GM12878 (cell line): ENCODE data around the gene ETV4. TPM values are rescaled to one million over a fixed set of nuclear protein-coding genes. Genes with fewer than 3 reads are reported as not detected.
A peak's percentile ranks its signal among the peaks of the same experiment; 100 is the strongest.

ENCODE experiments used
- ATAC-seq: fragments of 200-7000 bp; cut with Tn5 transposase; 3 replicates; pipeline ENCODE4 v1.9.1; 2020; ENCODE audit warnings: mild to moderate bottlenecking, moderate library complexity
- BruUV-seq: library from RNA; stranded (reverse); fragments of 400-500 nt; replicated peaks from 2 replicates; lab custom pipeline; 2021; lab: Mats Ljungman, UMichigan
- CTCF ChIA-PET: fragments of 300-600 bp; sonication (Branson Sonifier 250); formaldehyde crosslinking; extraction: SDS; loops from one replicate; lab custom pipeline; 2021; ENCODE audit warnings: inconsistent platforms; lab: Yijun Ruan, JAX
- POLR2A ChIA-PET: fragments of 350-600 bp; formaldehyde crosslinking; extraction: SDS; loops from one replicate; lab custom pipeline; 2021; ENCODE audit warnings: inconsistent platforms; lab: Charles Lee
- RAD21 ChIA-PET: fragments of 300-600 bp; sonication (Branson Sonifier 250); formaldehyde crosslinking; loops from one replicate; lab custom pipeline; 2023; ENCODE audit warnings: antibody characterized with exemption; ENCODE audit not compliant: unreplicated experiment; lab: Charles Lee
- SMC1A ChIA-PET: fragments of 300-600 bp; sonication (Branson Sonifier 250); formaldehyde crosslinking; loops from one replicate; lab custom pipeline; 2023; ENCODE audit not compliant: unreplicated experiment, uncharacterized antibody; lab: Charles Lee
- DNase-seq: peaks from one replicate; pipeline ENCODE4 v3.0.0-alpha.2; 2011; ENCODE audit warnings: low read depth, low spot score
- FAIRE-seq: peaks from 3 replicates; lab custom pipeline; 2011; peaks lifted over from hg19 to GRCh38; lab: Jason Lieb, UNC
- H2AFZ ChIP-seq: 2 replicates; pipeline ENCODE4 v1.6.0; 2011; ENCODE audit warnings: low read depth, low read length, control low read depth; ENCODE audit not compliant: control insufficient read depth
- H3K27ac ChIP-seq: 2 replicates; pipeline ENCODE4 v1.5.1; 2011; ENCODE audit warnings: control low read depth; ENCODE audit not compliant: control insufficient read depth, insufficient read depth
- H3K27me3 ChIP-seq, 2 experiments: replicated peaks in 1 of 2; 2 replicates each; pipeline versions ENCODE4 v1.6.0 to v1.6.1; 2011; ENCODE audit warnings: low read length in 1 of 2; ENCODE audit not compliant: control insufficient read depth in 2 of 2, insufficient read depth in 2 of 2
- H3K36me3 ChIP-seq, 2 experiments: 2 replicates each; pipeline ENCODE4 v1.5.1; 2011; ENCODE audit warnings: low read length in 1 of 2; ENCODE audit not compliant: control insufficient read depth in 2 of 2, insufficient read depth in 2 of 2
- H3K4me1 ChIP-seq: 2 replicates; pipeline ENCODE4 v1.6.1; 2011; ENCODE audit warnings: mild to moderate bottlenecking, low read length, moderate library complexity, mixed read lengths; ENCODE audit not compliant: control insufficient read depth, insufficient read depth
- H3K4me2 ChIP-seq: 2 replicates; pipeline ENCODE4 v1.6.0; 2011; ENCODE audit warnings: control low read depth; ENCODE audit not compliant: control insufficient read depth, insufficient read depth
- H3K4me3 ChIP-seq: fragments of 200-600 bp; sonication (generic); 2 replicates; pipeline ENCODE4 v1.5.1; 2016
- H3K79me2 ChIP-seq: 2 replicates; pipeline ENCODE4 v1.6.0; 2011; ENCODE audit warnings: low read length; ENCODE audit not compliant: control insufficient read depth, insufficient read depth
- H3K9ac ChIP-seq: 2 replicates; pipeline ENCODE4 v1.8.0; 2011; ENCODE audit warnings: low read length, control low read depth, mixed read lengths; ENCODE audit not compliant: control insufficient read depth, insufficient read depth
- H3K9me3 ChIP-seq: replicated peaks from 3 replicates; pipeline ENCODE4 v1.5.1; 2011; ENCODE audit warnings: mild to moderate bottlenecking, low read length; ENCODE audit not compliant: control insufficient read depth, insufficient read depth
- H4K20me1 ChIP-seq: 2 replicates; pipeline ENCODE4 v1.6.0; 2011; ENCODE audit not compliant: control insufficient read depth, insufficient read depth
- BMI1 ChIP-seq: fragments of 450-650 bp; IDR thresholded peaks from 2 replicates; pipeline ENCODE4 v1.6.1; 2016; ENCODE audit warnings: mild to moderate bottlenecking, moderate library complexity, borderline replicate concordance
- CEBPZ ChIP-seq: fragments of 150-350 bp; IDR thresholded peaks from 2 replicates; pipeline ENCODE4 v1.6.1; 2016; ENCODE audit warnings: low read depth, low read length
- MYB ChIP-seq: fragments of 150-350 bp; IDR thresholded peaks from 2 replicates; pipeline ENCODE4 v1.6.1; 2014; ENCODE audit warnings: mild to moderate bottlenecking, low read depth, low read length, borderline replicate concordance
- ZNF24 ChIP-seq: fragments of 450-650 bp; IDR thresholded peaks from 2 replicates; pipeline ENCODE4 v1.6.1; 2017; ENCODE audit warnings: antibody characterized with exemption, mild to moderate bottlenecking
- WGBS: methylation state at CpG from one replicate; pipeline ENCODE4 v1.1.6; 2016; ENCODE audit warnings: low lambda C conversion rate; ENCODE audit not compliant: insufficient replicate concordance, insufficient coverage; ENCODE audit errors: missing lambda C conversion rate; 5-methylcytosine and 5-hydroxymethylcytosine counted together
- in situ Hi-C: fragments of 300-500 bp; cut with MboI; formaldehyde crosslinking; loops from 9 replicates; pipeline ENCODE4 v1.14.3; 2018; ENCODE audit warnings: mixed read lengths
- intact Hi-C: fragments of 100-400 bp; cut with micrococcal nuclease; formaldehyde crosslinking; loops from one replicate; pipeline ENCODE4 v1.14.2; 2022; ENCODE audit not compliant: unreplicated experiment
- polyA plus RNA-seq, 11 experiments: library from polyadenylated mRNA; depleted of rRNA in 4 of 11; unstranded in 6 of 11; stranded (reverse) in 5 of 11; fragments of >200 nt; fragmentation: Nextera tagmentation in 4 of 11; fragmentation: Illumina TruSeq in 1 of 11; extraction: Ambion mirVana in 4 of 11; extraction: Trizol in 1 of 11; gene quantifications; 1 replicate in 1 of 11; 2 replicates in 10 of 11; pipeline versions ENCODE4 v1.2.1 to v1.2.3, GENCODE V29; 2011 to 2016; ENCODE audit warnings: inconsistent platforms in 2 of 11, missing spikeins in 2 of 11, low read depth in 1 of 11
- total RNA-seq, 4 experiments: library from RNA; depleted of rRNA in 3 of 4; stranded (reverse); fragments of >200 nt in 3 of 4; fragmentation: Illumina TruSeq in 1 of 4; extraction: Trizol in 1 of 4; gene quantifications; 2 replicates each; pipeline versions ENCODE4 v1.2.1 to v1.2.3, GENCODE V29; 2013 to 2021
- TF ChIP-seq, protein P1 (sequence below), 3 experiments: IDR thresholded peaks in 2 of 3; conservative IDR thresholded peaks in 1 of 3; 2 replicates each; pipeline ENCODE4 v1.5.1; 2011; ENCODE audit warnings: low read depth in 3 of 3, low read length in 3 of 3, mild to moderate bottlenecking in 3 of 3, control low read depth in 2 of 3, moderate library complexity in 2 of 3, inconsistent platforms in 1 of 3, mixed read lengths in 1 of 3; ENCODE audit not compliant: control insufficient read depth in 2 of 3, insufficient read depth in 1 of 3; ENCODE audit errors: extremely low read depth in 1 of 3

The ETV4 gene
- total and polyA plus RNA-seq, 10 of the 15 experiments (the other 5 are each of a cell fraction or from before 2014, with no cell fraction given): 0.19 to 14.5 (median 1.8) TPM

- H3K4me2 ChIP-seq: peak overlapping the region; percentile 75; the same call in 1 of the 2 replicates
- intact Hi-C loops (no loop called here), in situ Hi-C loops (no loop called here)
- H3K79me2 ChIP-seq: no peaks in the 10 kb centered on the region
- DNase-seq (no peak), FAIRE-seq (no peak), ATAC-seq (peak; percentile 60)
- RAD21 ChIA-PET: interaction anchor here (0.6 to 3.1 kb wide), 3 partner anchors 31 to 801 kb away, joined by 3 to 19 read pairs (median 4); no protein-coding TSS in a partner anchor
- H3K27ac ChIP-seq: no peak overlapping the region
- H3K27me3 ChIP-seq: peaks cover 0 to 4% of the 10 kb centered on the region in 2 experiments; a peak in 2 of 4 replicates
- no TSS peak for BruUV-seq
- WGBS: 3% methylated on average over 8 of the region's 21 CpGs
- H3K36me3 ChIP-seq: no peaks in the 10 kb centered on the region
- H3K4me3 ChIP-seq: peak overlapping the region; percentile 74; the same call in 1 of the 2 replicates
- H3K4me1 ChIP-seq: peaks cover 3% of the 10 kb centered on the region; the same call in 1 of the 2 replicates
- CTCF ChIA-PET: interaction anchor here (0.6 to 1.0 kb wide), 2 partner anchors 27 to 32 kb away, joined by 3 to 4 read pairs; no protein-coding TSS in a partner anchor
- POLR2A ChIA-PET: interaction anchor here (0.6 to 0.7 kb wide), 3 partner anchors 9 to 61 kb away, joined by 3 to 6 read pairs (median 4); partner anchors contain the start of gene DHX8
- no peaks in the 10 kb centered on the region for H3K9me3 ChIP-seq
- peak overlapping the region; percentile 58 for H2AFZ ChIP-seq
- TF ChIP-seq ZNF24 (no peak), BMI1 (no peak), MYB (no peak)
- no peak overlapping the region for H3K9ac ChIP-seq
- SMC1A ChIA-PET: interaction anchor here (0.6 to 0.7 kb wide), 3 partner anchors 31 to 575 kb away, joined by 3 to 4 read pairs (median 3); no protein-coding TSS in a partner anchor
- H4K20me1 ChIP-seq: peaks cover 2% of the 10 kb centered on the region; the same call in 1 of the 2 replicates
Measured at GRCh38 chr17:43545383-43545632, 832 bp downstream of the ETV4 start.

DNA sequence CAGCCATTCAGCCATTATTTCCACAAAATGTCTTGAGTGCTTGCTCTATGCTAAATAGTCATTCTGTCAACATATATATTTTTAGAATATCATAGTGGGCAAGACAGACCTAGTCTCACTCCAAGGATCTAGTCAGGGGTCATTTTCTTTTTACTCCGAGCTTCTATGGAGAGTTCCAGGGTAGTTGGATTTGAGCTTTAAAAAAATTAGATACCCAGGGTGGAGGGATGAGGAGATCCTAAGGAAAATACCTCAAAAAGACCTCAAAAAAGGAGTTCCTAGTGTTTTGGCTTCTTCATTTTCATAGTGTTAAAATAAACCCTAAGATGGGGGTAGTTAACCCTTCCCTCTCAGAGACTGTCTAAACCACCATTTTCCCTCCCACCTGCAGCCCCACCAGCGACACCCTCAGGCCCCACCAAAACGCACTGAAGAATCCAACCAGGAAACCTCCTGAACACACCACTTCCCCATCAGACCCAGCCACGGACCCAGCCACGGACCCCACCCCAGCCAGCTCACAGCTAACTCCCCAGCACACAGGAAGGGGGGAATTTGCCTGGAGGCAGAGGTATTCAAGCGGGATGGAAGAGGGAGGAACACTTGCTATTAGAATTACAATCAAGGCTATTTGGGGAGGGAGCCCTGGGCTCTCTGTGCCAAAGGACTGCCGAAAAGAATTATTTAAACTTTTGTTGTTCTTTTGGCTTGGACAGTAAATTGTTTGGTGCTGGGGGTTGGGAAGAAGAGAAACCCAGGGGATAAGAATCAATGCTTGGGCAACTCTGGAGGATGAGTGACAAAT, 2.2 kb downstream of the ETV4 start:
- no peak overlapping the region for H2AFZ ChIP-seq
- ChIA-PET POLR2A (interaction anchor here (1.3 kb wide), 1 partner anchor 27 kb away, joined by 3 read pairs; no protein-coding TSS in a partner anchor), RAD21 (interaction anchor here (1.0 to 1.4 kb wide), 3 partner anchors 26 to 31 kb away, joined by 4 to 7 read pairs (median 6); no protein-coding TSS in a partner anchor), CTCF (interaction anchor here (0.9 to 1.9 kb wide), 13 partner anchors 9 to 222 kb away, joined by 3 to 8 read pairs (median 4); partner anchors contain the start of gene DHX8), SMC1A (interaction anchor here (0.9 to 1.6 kb wide), 10 partner anchors 12 to 150 kb away, joined by 3 to 7 read pairs (median 4); no protein-coding TSS in a partner anchor)
- H3K4me3 ChIP-seq: no peak overlapping the region
- TSS peak; percentile 65 for BruUV-seq
- H3K9me3 ChIP-seq: no peaks in the 10 kb centered on the region
- FAIRE-seq (no peak), DNase-seq (no peak), ATAC-seq (no peak)
- TF ChIP-seq, protein P1, sequence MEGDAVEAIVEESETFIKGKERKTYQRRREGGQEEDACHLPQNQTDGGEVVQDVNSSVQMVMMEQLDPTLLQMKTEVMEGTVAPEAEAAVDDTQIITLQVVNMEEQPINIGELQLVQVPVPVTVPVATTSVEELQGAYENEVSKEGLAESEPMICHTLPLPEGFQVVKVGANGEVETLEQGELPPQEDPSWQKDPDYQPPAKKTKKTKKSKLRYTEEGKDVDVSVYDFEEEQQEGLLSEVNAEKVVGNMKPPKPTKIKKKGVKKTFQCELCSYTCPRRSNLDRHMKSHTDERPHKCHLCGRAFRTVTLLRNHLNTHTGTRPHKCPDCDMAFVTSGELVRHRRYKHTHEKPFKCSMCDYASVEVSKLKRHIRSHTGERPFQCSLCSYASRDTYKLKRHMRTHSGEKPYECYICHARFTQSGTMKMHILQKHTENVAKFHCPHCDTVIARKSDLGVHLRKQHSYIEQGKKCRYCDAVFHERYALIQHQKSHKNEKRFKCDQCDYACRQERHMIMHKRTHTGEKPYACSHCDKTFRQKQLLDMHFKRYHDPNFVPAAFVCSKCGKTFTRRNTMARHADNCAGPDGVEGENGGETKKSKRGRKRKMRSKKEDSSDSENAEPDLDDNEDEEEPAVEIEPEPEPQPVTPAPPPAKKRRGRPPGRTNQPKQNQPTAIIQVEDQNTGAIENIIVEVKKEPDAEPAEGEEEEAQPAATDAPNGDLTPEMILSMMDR (IDR thresholded peaks at IDR 0.05 in 2 of 3, conservative IDR thresholded peaks at IDR 0.05 in 1 of 3; ENCODE audit: control insufficient read depth in 2 of 3, extremely low read depth in 1 of 3, insufficient read depth in 1 of 3, low read depth in 3 of 3, low read length in 3 of 3): peak; percentile 4 to 16 (median 13); a peak in 2 of 6 replicates
- TF ChIP-seq CEBPZ: no peak
- H3K79me2 ChIP-seq: no peaks in the 10 kb centered on the region
- H3K4me2 ChIP-seq: no peak overlapping the region
- H3K27ac ChIP-seq: no peak overlapping the region
- intact Hi-C loops: no loop called here
- in situ Hi-C loops: no loop called here
- 50% methylated on average over 7 of the region's 7 CpGs for WGBS
- peaks cover 2% of the 10 kb centered on the region; the same call in 1 of the 2 replicates for H4K20me1 ChIP-seq
- no peak overlapping the region for H3K9ac ChIP-seq
- H3K27me3 ChIP-seq: peaks cover 0 to 4% of the 10 kb centered on the region in 2 experiments; a peak in 2 of 4 replicates
- no peaks in the 10 kb centered on the region for H3K36me3 ChIP-seq
- peaks cover 3% of the 10 kb centered on the region; the same call in 1 of the 2 replicates for H3K4me1 ChIP-seq
